HG02885 (cell line): Measurements from ENCODE around the gene SPAAR.
"Not testable (repeated sequence)": the region's sequence is repeated elsewhere in the genome, so short reads cannot be mapped to it uniquely, and the experiment has no call there.

Source experiments
- ATAC-seq: cut with Tn5 transposase; IDR thresholded peaks from one replicate; pipeline ENCODE4 v1.9.1; 2021; ENCODE audit warnings: mild to moderate bottlenecking; ENCODE audit not compliant: unreplicated experiment, poor library complexity

Gene SPAAR

DNA sequence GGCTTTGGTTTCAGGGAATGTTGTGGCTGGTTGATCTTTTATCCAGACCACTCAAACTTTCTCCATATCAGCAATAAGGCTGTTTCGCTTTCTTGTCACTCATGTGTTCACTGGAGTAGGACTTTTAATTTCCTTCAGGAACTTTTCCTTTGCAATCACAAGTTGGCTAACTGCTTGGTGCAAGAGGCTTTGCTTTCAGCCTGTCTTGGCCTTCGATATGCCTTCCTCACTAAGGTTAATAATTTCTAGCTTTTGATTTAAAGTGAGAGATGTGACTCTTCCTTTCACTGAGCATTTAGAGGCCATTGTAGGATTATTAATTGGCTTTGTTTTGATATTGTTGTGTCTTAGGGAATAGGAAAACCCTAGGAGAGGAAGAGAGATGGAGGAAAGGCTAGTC is 10.3 kb upstream of the SPAAR start:
- no peak for ATAC-seq

DNA sequence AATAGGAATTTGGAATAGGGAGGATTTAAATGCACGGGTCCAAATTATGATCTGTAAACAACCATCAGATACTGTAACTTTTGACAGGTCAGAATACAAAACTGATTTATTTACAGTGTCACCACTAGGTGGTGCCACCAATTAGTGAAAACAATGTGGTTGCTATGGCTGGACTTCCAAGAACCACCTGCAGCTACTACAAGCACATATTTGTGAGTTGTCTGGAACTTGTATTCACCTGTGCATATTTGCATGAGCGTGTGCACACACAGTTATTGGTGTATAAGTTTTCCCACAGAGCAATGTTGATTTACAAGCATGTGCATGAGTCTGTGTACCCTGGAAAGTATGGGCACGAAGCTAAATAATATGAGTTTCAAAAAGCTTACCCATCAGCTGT is 6.2 kb upstream of the SPAAR start:
- no peak for ATAC-seq

DNA sequence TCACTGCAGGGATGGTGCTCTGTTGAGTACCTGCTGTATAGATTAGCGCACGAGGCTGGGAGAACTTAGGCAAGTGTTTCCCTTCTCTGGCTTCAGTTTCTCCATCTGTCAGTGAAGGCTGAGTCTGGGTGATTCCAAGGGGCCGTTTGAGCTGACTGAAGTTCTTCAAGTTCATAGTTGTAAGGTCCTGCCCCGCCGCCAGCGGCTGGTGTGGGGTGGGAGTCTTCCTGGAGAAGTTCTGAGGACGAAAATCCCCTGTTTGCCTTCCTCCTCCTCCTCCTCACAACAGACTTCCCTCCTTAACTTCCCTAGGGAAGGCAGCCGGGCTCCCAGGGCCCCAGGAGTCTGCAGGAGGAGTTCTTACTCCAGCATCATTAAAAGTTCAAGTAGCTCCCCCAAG is 5.0 kb upstream of the SPAAR start:
- ATAC-seq, result no peak

DNA sequence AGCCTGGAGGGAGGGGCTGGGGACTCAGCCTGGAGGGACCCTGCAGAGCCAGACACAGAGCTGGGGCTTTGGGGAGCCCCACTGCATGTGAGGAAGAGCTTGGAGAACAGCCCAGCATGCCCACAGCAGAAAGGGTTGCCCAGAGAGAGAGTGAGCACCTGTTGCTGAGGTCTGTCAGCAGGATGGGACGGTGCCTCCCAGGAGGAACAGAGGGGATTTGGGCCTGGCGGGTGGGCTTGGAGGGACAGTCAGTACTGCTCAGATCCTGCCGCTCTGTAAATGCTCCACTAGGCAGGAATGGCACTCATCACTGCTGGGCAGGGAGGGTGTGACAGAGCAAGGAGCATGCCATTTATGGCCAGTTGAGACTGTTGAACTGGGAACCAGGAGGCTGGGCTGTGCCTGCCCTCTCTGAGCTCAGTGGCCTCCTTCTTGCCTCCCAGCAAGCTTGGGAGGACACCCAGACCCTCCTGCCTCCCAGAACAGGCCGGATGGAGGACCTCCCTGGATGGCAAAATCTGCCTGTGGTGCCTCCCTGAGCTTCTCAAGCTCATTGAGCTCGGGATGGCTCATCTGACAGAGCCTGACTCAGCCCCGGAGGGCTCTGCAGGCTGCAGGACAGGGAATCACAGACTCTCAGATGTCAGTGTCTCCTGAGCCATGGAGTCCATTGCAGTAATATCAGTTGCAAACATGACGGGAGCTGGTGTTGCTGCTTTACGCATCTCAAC is 4.1 kb upstream of the SPAAR start:
- no peak for ATAC-seq

DNA sequence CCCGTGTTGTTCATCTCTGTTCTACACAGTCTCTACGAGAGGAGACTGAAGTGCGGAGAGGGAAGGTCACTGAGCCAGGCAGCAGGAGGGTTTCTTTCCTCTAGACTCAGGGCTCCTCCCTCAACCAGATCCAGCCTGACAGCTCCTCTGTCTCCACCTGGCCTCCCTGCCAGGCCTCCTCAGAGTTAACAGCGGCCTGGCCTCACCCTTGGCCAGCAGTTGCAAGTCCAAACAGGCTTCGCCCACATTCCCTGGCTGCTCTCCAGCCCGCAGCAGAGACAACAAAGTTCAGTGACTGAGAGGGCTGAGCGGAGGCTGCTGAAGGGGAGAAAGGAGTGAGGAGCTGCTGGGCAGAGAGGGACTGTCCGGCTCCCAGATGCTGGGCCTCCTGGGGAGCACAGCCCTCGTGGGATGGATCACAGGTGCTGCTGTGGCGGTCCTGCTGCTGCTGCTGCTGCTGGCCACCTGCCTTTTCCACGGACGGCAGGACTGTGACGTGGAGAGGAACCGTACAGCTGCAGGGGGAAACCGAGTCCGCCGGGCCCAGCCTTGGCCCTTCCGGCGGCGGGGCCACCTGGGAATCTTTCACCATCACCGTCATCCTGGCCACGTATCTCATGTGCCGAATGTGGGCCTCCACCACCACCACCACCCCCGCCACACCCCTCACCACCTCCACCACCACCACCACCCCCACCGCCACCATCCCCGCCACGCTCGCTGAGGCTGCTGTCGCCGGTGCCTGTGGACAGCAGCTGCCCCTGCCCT is 3.2 kb upstream of the SPAAR start, which contains the start of gene HRCT1:
HRCT1 (plus strand) TSS at position 291 of the 768 bp plus-strand sequence; CDS start at position 377, 86 bp downstream.
- ATAC-seq, result no peak

DNA sequence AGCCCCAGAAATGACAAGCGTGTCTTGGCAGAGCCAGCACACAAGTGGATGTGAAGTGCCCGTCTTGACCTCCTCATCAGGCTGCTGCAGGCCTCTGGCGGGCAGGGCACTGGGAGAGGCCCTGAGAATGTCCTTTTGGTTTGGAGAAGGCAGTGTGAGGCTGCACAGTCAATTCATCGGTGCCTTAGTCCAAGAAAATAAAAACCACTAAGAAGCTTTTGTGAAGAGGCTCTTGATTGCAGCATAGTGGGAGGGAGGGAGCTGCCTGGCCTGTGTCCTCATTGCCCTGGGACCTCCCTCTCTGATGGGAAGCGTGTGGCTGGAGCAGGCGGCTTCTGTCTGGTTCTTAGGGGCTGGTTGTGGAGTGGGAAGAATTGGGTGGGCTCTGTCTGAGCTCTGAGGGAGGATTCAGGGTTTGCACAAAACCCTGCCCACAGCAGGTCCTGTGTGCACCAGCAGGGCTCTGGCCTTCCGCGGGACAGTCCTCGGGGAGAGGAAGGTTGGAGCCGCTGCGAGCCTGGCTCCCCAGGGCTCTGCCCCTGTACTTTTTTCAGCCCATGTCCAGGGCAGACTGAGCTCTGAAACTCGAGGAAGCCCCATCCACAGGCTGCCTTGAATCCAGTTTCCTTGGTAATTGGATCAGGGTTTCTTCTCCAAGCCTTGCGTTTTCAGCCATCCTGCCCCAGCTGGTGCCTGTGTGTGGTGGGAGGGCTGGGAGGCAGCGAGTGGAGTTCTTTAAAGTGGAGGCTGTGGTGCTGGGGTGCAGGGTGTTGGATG is 2.2 kb upstream of the SPAAR start:
- ATAC-seq, result no peak

DNA sequence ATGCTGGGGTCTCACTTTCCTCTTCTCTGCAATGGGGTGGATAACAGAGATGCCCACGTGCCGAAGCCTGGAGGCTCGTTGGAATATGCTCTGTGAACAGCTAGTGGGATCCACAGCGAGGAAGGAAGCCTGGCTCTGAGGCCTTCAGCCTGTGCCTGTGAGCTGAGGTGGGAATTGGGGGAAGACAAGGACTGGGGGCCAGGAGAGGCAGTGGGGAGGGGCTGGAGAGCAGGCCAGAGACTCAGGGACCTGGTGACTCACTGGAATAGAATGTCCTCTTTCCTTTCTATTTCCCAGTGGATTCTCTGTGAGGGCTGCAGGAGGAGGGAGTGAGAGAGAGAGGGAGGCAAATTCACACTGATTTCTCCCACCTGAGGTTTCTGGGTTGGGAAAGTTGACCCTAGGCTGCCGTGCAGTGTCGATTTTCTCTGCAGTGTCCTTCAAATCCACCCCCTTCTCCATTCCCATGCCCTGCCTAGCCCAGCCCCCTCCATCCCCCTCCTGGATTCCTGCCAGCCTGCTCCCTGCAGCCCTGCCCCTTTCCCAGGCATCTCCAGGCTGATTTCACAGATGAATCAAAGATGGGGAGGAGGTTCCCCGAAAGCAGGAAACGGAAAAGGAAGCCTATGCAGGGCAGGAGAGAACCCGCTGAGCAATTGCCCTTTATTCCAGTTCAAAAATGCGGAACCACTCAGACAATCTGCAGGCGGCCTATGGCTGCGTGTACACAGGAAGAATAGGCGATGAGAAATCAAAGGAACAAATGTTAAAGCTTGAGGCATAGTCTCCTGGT is 1.4 kb upstream of the SPAAR start:
- ATAC-seq, result no peak

DNA sequence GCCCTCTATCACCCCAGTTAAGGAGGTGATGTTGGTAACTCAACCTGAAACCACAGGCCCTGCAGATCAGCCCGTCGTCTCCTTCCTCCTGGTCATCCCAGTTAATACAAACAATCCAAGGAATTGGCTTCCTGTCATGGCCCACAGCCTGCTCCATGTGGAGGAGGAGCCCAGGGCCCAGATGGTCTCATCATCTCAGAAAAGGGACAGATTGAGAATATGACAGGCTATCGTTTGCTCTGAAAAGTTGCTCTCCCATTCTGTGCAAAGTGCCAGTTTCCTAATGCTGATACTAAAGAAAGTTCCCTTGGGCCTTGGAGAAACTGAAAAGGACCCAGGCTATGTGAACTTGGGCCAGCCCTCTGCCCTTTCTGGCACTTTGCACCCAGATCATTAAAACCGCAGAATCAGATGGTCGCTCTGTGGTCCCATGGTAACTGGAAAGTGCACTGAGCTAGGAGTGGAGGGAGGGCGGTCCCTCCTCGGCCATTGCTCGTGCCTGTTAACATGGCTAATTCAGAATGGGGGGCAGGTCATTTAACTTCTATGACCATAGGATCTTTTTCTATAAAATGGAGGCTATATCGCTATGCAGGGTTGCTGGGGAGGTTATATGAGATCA is 675 bp upstream of the SPAAR start:
- ATAC-seq, result no peak

DNA sequence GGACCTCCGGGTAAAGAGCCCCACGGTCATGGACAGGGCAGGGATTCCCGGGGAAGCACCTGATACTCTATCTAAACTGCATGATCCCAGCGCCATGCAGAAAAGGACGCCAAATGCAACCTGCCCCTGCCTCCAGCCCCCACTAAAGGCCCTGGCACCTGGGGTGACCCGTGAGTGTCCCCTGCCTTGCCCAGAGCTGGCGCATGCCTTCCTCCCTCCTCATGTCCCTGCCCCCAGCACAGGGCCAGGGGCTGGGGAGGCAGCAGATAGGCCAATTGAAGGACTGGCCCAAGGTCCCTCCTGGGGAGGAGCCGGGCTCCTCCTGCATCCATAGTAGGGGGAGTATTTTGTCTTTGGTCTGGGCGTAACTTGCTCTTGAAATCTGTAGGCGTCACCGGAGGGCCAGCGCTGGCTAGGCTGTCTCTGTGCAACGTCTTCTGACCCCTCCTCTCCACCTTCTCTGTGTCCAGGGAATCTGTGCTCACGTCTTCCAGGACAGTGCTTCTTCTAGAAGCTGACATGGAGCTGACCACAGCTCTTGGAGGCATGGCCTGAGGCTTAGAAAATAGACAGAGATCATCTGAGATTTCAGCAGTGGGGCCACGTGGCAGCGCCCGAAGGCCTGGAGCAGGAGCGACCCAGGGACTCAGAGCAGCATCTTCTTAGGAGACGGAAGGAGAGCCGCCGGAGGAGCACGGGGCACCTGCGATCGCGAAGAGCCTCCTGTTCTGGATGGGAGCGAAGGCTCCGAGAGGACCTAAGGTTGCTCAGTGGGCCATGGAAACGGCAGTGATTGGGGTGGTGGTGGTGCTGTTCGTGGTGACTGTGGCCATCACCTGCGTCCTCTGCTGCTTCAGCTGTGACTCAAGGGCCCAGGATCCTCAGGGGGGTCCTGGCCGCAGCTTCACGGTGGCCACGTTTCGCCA is 660 bp downstream of the SPAAR start:
- no peak for ATAC-seq

DNA sequence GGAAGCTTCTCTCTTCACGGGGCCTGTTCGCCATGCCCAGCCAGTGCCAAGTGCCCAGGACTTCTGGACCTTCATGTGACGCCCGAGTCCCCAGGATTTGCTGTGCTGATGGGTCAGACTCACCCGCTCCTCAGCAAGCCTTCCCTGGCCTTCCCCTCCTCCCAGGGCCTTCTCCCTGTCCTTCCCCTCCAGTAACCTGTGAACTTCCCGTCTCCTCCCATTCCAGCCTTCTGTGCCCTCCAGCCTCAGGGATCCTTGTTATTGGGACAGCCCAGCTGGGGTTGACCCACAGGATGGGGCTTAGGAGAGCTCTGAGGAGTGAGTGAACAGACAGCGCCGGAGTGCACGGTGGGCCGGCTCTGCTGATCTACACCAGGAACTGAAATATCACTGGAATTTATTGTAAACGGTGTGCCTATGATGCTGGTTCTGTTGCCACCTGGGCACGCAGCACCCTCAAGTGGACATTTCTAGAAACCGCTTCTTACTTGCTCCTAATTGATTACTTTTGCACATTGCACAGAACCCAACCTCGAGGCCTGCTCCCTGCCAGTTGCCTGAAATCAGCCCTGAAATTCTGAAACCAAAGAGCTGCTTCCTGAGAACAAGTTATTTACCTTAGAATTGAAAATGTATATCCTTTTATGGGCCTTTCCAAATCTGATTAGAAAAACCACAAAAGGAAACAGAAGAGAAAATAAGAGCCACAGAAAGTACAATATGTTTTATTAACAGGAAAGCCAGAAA is 1.5 kb downstream of the SPAAR start:
- no peak for ATAC-seq

DNA sequence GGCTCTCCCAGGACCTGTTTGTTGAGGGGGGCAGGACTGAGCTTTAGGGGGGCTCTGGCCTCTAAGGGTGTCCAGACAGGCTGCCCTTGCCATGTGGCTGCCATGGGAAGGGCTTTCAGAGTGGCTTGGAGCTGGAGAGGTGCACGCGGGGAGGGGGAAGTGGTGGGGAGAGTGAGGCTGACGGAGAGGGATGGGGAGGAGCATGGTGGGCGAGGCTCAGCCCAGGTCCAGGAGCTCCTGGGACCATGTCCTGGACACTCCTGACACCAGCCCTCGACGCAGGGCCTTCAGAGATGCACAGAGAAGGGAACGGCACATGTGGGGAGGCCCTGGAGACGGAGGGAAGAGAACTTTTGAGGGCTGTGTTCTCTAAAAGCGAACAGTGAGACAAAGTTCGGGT is 2.4 kb downstream of the SPAAR start:
- ATAC-seq, result no peak

DNA sequence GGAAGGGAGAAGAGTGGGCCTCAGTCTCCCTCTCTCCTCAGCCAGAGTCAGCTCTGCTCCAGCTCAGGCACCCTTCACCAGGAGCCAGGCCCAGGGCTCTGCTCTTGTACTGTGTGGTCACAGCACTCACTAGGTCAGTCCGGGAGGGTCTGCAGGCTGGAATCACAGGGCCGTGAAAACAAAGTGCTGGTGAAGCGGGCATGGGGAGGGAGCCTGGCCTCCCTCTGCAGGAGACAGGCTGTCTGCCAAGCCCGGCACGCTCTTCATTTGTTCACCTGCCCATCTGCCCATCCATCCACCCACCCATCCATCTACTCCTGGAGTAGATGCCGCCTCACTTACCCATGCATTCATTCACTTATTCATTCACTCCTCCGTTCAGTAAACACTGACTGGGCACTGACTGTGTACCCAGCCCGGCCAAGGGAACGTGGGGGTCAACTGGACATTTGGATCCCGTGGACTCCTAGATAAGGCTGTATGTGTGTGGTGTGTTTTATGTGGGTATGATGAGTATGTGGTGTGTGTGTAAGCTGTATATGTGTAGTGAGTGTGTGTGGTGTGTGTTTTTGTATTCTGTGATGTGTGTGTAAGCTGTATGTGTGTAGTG is 3.6 kb downstream of the SPAAR start:
- ATAC-seq, result no peak

DNA sequence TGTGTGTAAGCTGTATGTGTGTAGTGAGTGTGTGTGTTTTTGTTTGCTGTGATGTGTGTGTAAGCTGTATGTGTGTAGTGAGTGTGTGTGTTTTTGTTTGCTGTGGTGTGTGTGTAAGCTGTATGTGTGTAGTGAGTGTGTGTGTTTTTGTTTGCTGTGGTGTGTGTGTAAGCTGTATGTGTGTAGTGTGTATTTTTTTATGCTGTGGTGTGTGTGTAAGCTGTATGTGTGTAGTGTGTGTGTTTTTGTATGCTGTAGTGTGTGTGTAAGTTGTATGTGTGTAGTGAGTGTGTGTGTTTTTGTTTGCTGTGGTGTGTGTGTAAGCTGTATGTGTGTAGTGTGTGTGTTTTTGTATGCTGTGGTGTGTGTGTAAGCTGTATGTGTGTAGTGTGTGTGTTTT is 4.1 kb downstream of the SPAAR start:
- not testable (repeated sequence) for ATAC-seq

DNA sequence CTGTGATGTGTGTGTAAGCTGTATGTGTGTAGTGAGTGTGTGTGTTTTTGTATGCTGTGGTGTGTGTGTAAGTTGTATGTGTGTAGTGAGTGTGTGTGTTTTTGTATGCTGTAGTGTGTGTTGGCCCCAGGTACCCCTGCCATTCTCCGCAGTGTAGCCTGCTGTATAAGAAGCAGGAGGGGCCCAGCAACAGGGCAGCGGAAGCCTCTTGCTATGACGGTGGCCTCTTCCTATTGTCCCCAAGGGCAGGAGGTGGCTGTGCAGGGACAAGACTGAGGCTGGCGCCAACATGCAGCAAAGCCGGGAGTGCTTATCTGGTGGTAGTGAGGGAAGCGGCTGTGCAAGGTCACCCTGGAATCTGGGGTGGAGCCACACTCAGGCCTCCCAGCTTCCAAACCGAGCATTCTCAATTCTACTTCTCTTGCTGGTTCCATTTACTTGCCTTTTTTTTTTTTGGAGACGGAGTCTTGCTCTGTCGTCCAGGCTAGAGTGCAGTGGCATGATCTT is 5.1 kb downstream of the SPAAR start:
- ATAC-seq, result no peak

DNA sequence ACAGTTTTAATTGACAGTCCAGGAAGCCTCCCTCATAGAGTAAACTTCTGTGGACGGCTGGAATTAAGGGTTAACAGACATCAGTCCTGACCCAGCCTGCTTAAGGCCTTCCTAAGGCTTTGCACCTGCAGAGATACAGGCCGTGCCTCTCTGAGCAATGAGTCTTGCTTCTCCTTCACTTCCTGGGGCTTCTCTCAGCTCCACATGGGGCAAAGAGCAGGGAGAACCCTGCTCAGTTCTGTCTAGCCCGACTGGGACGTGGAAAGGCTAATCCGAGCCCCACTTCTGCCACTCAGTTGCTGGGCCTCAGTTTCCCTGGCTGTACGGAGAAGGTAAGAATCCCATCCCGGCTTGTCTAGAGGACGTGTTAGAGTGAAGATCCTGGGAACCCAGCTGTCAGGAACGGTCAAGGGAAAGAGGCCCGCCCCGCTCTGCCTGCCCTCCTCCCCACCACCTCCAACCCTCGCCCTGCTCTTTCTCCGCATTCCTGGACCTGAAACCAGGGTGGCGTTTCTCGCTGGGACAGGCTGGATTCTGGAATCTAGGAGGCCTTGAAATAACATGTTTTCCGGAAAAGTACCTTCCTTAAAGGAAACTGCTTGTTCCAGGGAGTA is 6.5 kb downstream of the SPAAR start:
- no peak for ATAC-seq

DNA sequence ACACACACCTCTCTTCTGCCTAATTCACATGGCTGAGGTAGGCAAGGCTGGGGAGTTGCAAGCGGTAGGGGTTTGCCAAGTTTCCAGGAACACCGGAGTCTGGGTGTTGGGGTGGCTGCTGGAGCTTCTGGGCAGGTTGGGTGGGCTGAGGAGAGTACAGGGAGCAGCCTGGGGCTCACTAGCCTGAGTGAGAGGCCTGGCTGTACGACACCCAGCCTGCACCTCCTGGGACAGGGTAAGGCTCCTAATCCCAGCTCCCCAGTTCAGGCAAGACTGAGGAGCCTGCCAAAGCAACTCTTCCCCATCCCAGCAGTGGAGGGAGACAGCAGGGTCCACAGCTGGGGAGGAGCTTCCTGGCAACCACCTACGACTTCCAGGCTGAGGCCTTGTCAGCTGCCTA is 8.0 kb downstream of the SPAAR start:
- no peak for ATAC-seq

DNA sequence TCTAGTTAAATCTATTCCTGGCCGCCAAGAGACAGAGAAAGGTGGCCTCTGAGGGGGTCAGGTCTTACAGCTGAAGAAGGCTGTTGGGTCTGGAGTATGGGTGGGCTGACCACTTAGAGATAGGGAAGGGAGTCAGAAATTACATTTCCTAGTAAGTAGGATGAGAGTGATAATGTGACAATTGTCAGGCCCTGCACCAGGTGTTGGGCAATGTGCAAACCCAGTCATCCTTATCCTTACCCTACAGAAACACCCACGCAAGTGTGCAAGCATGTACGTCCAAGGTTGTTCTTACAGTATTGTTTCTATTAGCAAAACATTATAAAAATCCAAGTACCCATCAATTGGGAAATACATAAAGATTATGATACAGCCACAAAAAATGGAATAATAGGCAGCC is 9.5 kb downstream of the SPAAR start:
- ATAC-seq, result no peak
